MM.1S (cell line): ENCODE results near the gene CELF4.

Source experiments
- DNase-seq: peaks from one replicate; pipeline ENCODE4 v3.0.0-alpha.2; 2015
- H2AFZ ChIP-seq: fragments of 300-600 bp; sonication (generic); 2 replicates; pipeline ENCODE4 v1.6.0; 2016; ENCODE audit warnings: antibody characterized with exemption, low read length
- H3F3A ChIP-seq: fragments of 300-600 bp; sonication (generic); 2 replicates; pipeline ENCODE4 v1.6.1; 2016; ENCODE audit warnings: mild to moderate bottlenecking, antibody characterized with exemption, low read length, moderate library complexity, mixed read lengths; ENCODE audit not compliant: insufficient read depth
- H3K27ac ChIP-seq: fragments of 300-600 bp; sonication (generic); 2 replicates; pipeline ENCODE4 v1.5.1; 2016; ENCODE audit warnings: mild to moderate bottlenecking, low read length
- H3K27me3 ChIP-seq: fragments of 300-600 bp; sonication (generic); replicated peaks from 2 replicates; pipeline ENCODE4 v1.6.0; 2016; ENCODE audit warnings: low read length; ENCODE audit not compliant: insufficient read depth
- H3K36me3 ChIP-seq: fragments of 300-600 bp; sonication (generic); replicated peaks from 2 replicates; pipeline ENCODE4 v1.6.1; 2016; ENCODE audit warnings: mild to moderate bottlenecking, low read length, mixed read lengths; ENCODE audit not compliant: insufficient read depth
- H3K4me1 ChIP-seq: fragments of 300-600 bp; sonication (generic); 2 replicates; pipeline ENCODE4 v1.6.1; 2016; ENCODE audit warnings: low read length, mixed read lengths
- H3K4me2 ChIP-seq: fragments of 300-600 bp; sonication (generic); 2 replicates; pipeline ENCODE4 v1.6.0; 2016; ENCODE audit warnings: low read depth, low read length
- H3K4me3 ChIP-seq: fragments of 300-600 bp; sonication (generic); 2 replicates; pipeline ENCODE4 v1.5.1; 2016; ENCODE audit warnings: low read length, mixed read lengths
- H3K79me2 ChIP-seq: fragments of 300-600 bp; sonication (generic); 2 replicates; pipeline ENCODE4 v1.6.1; 2016; ENCODE audit warnings: mixed run types, low read length, mixed read lengths
- H3K9ac ChIP-seq: fragments of 300-600 bp; sonication (generic); 2 replicates; pipeline ENCODE4 v1.6.1; 2016; ENCODE audit warnings: low read length, mixed read lengths
- H3K9me2 ChIP-seq: fragments of 300-600 bp; sonication (generic); replicated peaks from 2 replicates; pipeline ENCODE4 v1.6.1; 2016; ENCODE audit warnings: mild to moderate bottlenecking, low read length, mixed read lengths; ENCODE audit not compliant: insufficient read depth
- H3K9me3 ChIP-seq: fragments of 300-600 bp; sonication (generic); replicated peaks from 2 replicates; pipeline ENCODE4 v1.6.1; 2016; ENCODE audit warnings: mild to moderate bottlenecking, low read length, mixed read lengths; ENCODE audit not compliant: insufficient read depth
- H4K20me1 ChIP-seq: fragments of 300-600 bp; sonication (generic); 2 replicates; pipeline ENCODE4 v1.6.1; 2016; ENCODE audit warnings: mild to moderate bottlenecking, low read length, moderate library complexity, mixed read lengths; ENCODE audit not compliant: insufficient read depth
- CTCF ChIP-seq: fragments of 300-600 bp; sonication (generic); IDR thresholded peaks from 2 replicates; pipeline ENCODE4 v1.5.1; 2016; ENCODE audit warnings: antibody characterized with exemption, low read length, mixed read lengths
- EZH2 ChIP-seq: fragments of 300-600 bp; sonication (generic); optimal IDR thresholded peaks from 2 replicates; pipeline ENCODE3; 2017; ENCODE audit warnings: low read depth, mild to moderate bottlenecking, antibody characterized with exemption, low read length, mixed read lengths
- EZH2phosphoT487 ChIP-seq: fragments of 300-600 bp; sonication (generic); IDR thresholded peaks from 2 replicates; pipeline ENCODE4 v1.6.1; 2018; ENCODE audit warnings: antibody characterized with exemption, low read length

Gene CELF4

GRCh38 chr18:37505321-37505720, 60.3 kb downstream of the CELF4 start:
- H3K27me3 ChIP-seq = no peaks in the 10 kb centered on the region
- H3F3A ChIP-seq = no peaks in the 10 kb centered on the region
- no peaks in the 10 kb centered on the region for H3K9me2 ChIP-seq
- H3K4me1 ChIP-seq = no peaks in the 10 kb centered on the region
- H3K36me3 ChIP-seq = no peaks in the 10 kb centered on the region
- no peaks in the 10 kb centered on the region for H4K20me1 ChIP-seq
- H3K4me2 ChIP-seq = no peak overlapping the region
- no peak overlapping the region for H3K9ac ChIP-seq
- H2AFZ ChIP-seq = no peak overlapping the region
- TF ChIP-seq EZH2phosphoT487 (no peak), EZH2 (no peak)
- no peaks in the 10 kb centered on the region for H3K79me2 ChIP-seq
- no peak overlapping the region for H3K4me3 ChIP-seq
- DNase-seq = no peak
- H3K9me3 ChIP-seq = no peaks in the 10 kb centered on the region
- H3K27ac ChIP-seq = no peak overlapping the region

- Histone ChIP-seq H3K36me3 (no peaks in the 10 kb centered on the region), H4K20me1 (no peaks in the 10 kb centered on the region), H3K4me2 (no peak overlapping the region), H3F3A (no peaks in the 10 kb centered on the region), H3K4me1 (no peaks in the 10 kb centered on the region), H2AFZ (no peak overlapping the region), H3K27ac (no peak overlapping the region), H3K79me2 (no peaks in the 10 kb centered on the region), H3K27me3 (no peaks in the 10 kb centered on the region), H3K4me3 (no peak overlapping the region), H3K9me3 (no peaks in the 10 kb centered on the region), H3K9me2 (no peaks in the 10 kb centered on the region), H3K9ac (no peak overlapping the region)
- TF ChIP-seq EZH2 (no peak), CTCF (no peak), EZH2phosphoT487 (no peak)
- DNase-seq = no peak
Observed at GRCh38 chr18:37502601-37503000, 63.0 kb downstream of the CELF4 start.

GRCh38 chr18:37502036-37502435, 63.6 kb downstream of the CELF4 start:
- Histone ChIP-seq H3K9ac (no peak overlapping the region), H4K20me1 (no peaks in the 10 kb centered on the region), H3K9me3 (no peaks in the 10 kb centered on the region), H3F3A (no peaks in the 10 kb centered on the region), H3K27me3 (no peaks in the 10 kb centered on the region), H3K36me3 (no peaks in the 10 kb centered on the region), H3K27ac (no peak overlapping the region), H3K4me1 (no peaks in the 10 kb centered on the region), H3K4me2 (no peak overlapping the region), H2AFZ (no peak overlapping the region), H3K79me2 (no peaks in the 10 kb centered on the region), H3K9me2 (no peaks in the 10 kb centered on the region), H3K4me3 (no peak overlapping the region)
- DNase-seq = no peak
- TF ChIP-seq CTCF = no peak
- TF ChIP-seq EZH2phosphoT487 = no peak

GRCh38 chr18:37501136-37501535, 64.5 kb downstream of the CELF4 start:
- Histone ChIP-seq H3K27ac (no peak overlapping the region), H3K4me1 (no peaks in the 10 kb centered on the region), H4K20me1 (no peaks in the 10 kb centered on the region), H3K9ac (no peak overlapping the region), H3K79me2 (no peaks in the 10 kb centered on the region), H3K4me2 (no peak overlapping the region), H3K9me2 (no peaks in the 10 kb centered on the region), H3K36me3 (no peaks in the 10 kb centered on the region), H3K9me3 (no peaks in the 10 kb centered on the region), H3F3A (no peaks in the 10 kb centered on the region), H2AFZ (no peak overlapping the region), H3K27me3 (no peaks in the 10 kb centered on the region), H3K4me3 (no peak overlapping the region)
- no peak for DNase-seq
- TF ChIP-seq CTCF = no peak
- no peak for TF ChIP-seq EZH2phosphoT487
- TF ChIP-seq EZH2 = no peak
